Karpas-422 (cell line): ENCODE data around the gene INTS11. TPM values are rescaled to one million over a fixed set of nuclear protein-coding genes. Genes with fewer than 3 reads are reported as not detected.

Experiments used
- DNase-seq: peaks from one replicate; pipeline ENCODE4 v3.0.0-alpha.2; 2015
- H2AFZ ChIP-seq: fragments of 200-600 bp; sonication (generic); 2 replicates; pipeline ENCODE4 v1.6.1; 2014; ENCODE audit warnings: antibody characterized with exemption, low read length, mixed read lengths
- H3K27ac ChIP-seq: fragments of 200-600 bp; sonication (generic); 2 replicates; pipeline ENCODE4 v1.5.1; 2014; ENCODE audit warnings: mild to moderate bottlenecking, low read length, moderate library complexity
- H3K27me3 ChIP-seq: fragments of 200-600 bp; sonication (generic); 2 replicates; pipeline ENCODE4 v1.6.1; 2014; ENCODE audit warnings: low read length, mixed read lengths
- H3K36me3 ChIP-seq: fragments of 200-600 bp; sonication (generic); 2 replicates; pipeline ENCODE4 v1.6.1; 2014; ENCODE audit warnings: low read length, mixed read lengths; ENCODE audit not compliant: insufficient read depth
- H3K4me1 ChIP-seq: fragments of 200-600 bp; sonication (generic); 2 replicates; pipeline ENCODE4 v1.6.1; 2014; ENCODE audit warnings: mild to moderate bottlenecking, low read length, mixed read lengths
- H3K4me2 ChIP-seq: fragments of 200-600 bp; sonication (generic); 2 replicates; pipeline ENCODE4 v1.6.1; 2014; ENCODE audit warnings: low read length, low read depth, mild to moderate bottlenecking; ENCODE audit not compliant: poor library complexity, severe bottlenecking
- H3K4me3 ChIP-seq: fragments of 200-600 bp; sonication (generic); 2 replicates; pipeline ENCODE4 v1.5.1; 2014; ENCODE audit warnings: mild to moderate bottlenecking, antibody characterized with exemption, low read length, mixed read lengths
- H3K79me2 ChIP-seq: fragments of 200-600 bp; sonication (generic); 2 replicates; pipeline ENCODE4 v1.6.1; 2014; ENCODE audit warnings: mild to moderate bottlenecking, low read length, mixed read lengths
- H3K9ac ChIP-seq: fragments of 200-600 bp; sonication (generic); 2 replicates; pipeline ENCODE4 v1.6.0; 2014; ENCODE audit warnings: low read length
- H3K9me2 ChIP-seq: fragments of 200-600 bp; sonication (generic), shearing (Covaris generic); replicated peaks from 2 replicates; pipeline ENCODE4 v1.6.0; 2014; ENCODE audit warnings: mild to moderate bottlenecking, low read length, moderate library complexity; ENCODE audit not compliant: insufficient read depth
- H3K9me3 ChIP-seq: fragments of 300-700, 200-600 bp; sonication (generic); 2 replicates; pipeline ENCODE4 v1.6.1; 2014; ENCODE audit warnings: low read length, mixed read lengths
- H4K20me1 ChIP-seq: fragments of 200-600 bp; sonication (generic); 2 replicates; pipeline ENCODE4 v1.6.1; 2014; ENCODE audit warnings: mild to moderate bottlenecking, antibody characterized with exemption, low read length, low read depth; ENCODE audit not compliant: insufficient read depth
- small RNA-seq: library from RNA; depleted of rRNA; stranded (forward); fragments of <200 nt; gene quantifications from one replicate; pipeline ENCODE3, GENCODE V24; 2014
- total RNA-seq: library from RNA; depleted of rRNA; stranded (reverse); fragments of >200 nt; shearing (Covaris generic); gene quantifications from 2 replicates; pipeline ENCODE4 v1.2.3, GENCODE V29; 2014; ENCODE audit warnings: low replicate concordance; rRNA removed

The INTS11 gene
- total RNA-seq, 1 experiment from 2014 or later, result 69.8 TPM

GRCh38 chr1:1267488-1268283 lies 56.8 kb downstream of the INTS11 start:
- no peaks in the 10 kb centered on the region for H3K9me2 ChIP-seq
- no peak overlapping the region for H3K9ac ChIP-seq
- peaks cover 16% of the 10 kb centered on the region; the same call in 1 of the 2 replicates for H3K36me3 ChIP-seq
- DNase-seq, result no peak
- no peak overlapping the region for H3K4me3 ChIP-seq
- H3K27me3 ChIP-seq, result no peaks in the 10 kb centered on the region
- H3K79me2 ChIP-seq, result peaks cover 52% of the 10 kb centered on the region
- H3K4me1 ChIP-seq, result peaks cover 22% of the 10 kb centered on the region
- H3K4me2 ChIP-seq, result no peak overlapping the region
- H2AFZ ChIP-seq, result no peak overlapping the region
- no peak overlapping the region for H3K27ac ChIP-seq
- H4K20me1 ChIP-seq, result peaks cover 45% of the 10 kb centered on the region; the same call in 1 of the 2 replicates
- no peaks in the 10 kb centered on the region for H3K9me3 ChIP-seq

GRCh38 chr1:1264868-1265272 lies 59.6 kb downstream of the INTS11 start:
- H3K9me3 ChIP-seq, result no peaks in the 10 kb centered on the region
- no peak overlapping the region for H3K27ac ChIP-seq
- DNase-seq, result no peak
- H4K20me1 ChIP-seq, result peaks cover 22% of the 10 kb centered on the region; the same call in 1 of the 2 replicates
- H3K4me3 ChIP-seq, result no peak overlapping the region
- no peak overlapping the region for H2AFZ ChIP-seq
- no peaks in the 10 kb centered on the region for H3K9me2 ChIP-seq
- H3K4me2 ChIP-seq, result no peak overlapping the region
- peaks cover 24% of the 10 kb centered on the region for H3K79me2 ChIP-seq
- H3K4me1 ChIP-seq, result no peaks in the 10 kb centered on the region
- H3K27me3 ChIP-seq, result no peaks in the 10 kb centered on the region
- no peak overlapping the region for H3K9ac ChIP-seq
- H3K36me3 ChIP-seq, result peaks cover 18% of the 10 kb centered on the region

- H3K4me3 ChIP-seq, result no peak overlapping the region
- H4K20me1 ChIP-seq, result peaks cover 19% of the 10 kb centered on the region; the same call in 1 of the 2 replicates
Observed at GRCh38 chr1:1264026-1264425, 60.4 kb downstream of the INTS11 start.

GRCh38 chr1:1262758-1263157 lies 61.7 kb downstream of the INTS11 start:
- Histone ChIP-seq H3K9ac (no peak overlapping the region), H3K4me2 (no peak overlapping the region), H3K36me3 (peaks cover 19% of the 10 kb centered on the region), H3K4me1 (no peaks in the 10 kb centered on the region), H3K27ac (no peak overlapping the region), H3K9me2 (no peaks in the 10 kb centered on the region), H3K79me2 (peaks cover 7% of the 10 kb centered on the region), H3K27me3 (no peaks in the 10 kb centered on the region), H3K4me3 (no peak overlapping the region), H2AFZ (no peak overlapping the region), H3K9me3 (no peaks in the 10 kb centered on the region), H4K20me1 (peaks cover 12% of the 10 kb centered on the region; the same call in 1 of the 2 replicates)
- DNase-seq, result no peak

More at GRCh38 chr1:1264026-1264425, 60.4 kb downstream of the INTS11 start:
- Histone ChIP-seq H3K9ac (no peak overlapping the region), H2AFZ (no peak overlapping the region), H3K9me3 (no peaks in the 10 kb centered on the region), H3K4me2 (no peak overlapping the region), H3K36me3 (peaks cover 19% of the 10 kb centered on the region), H3K9me2 (no peaks in the 10 kb centered on the region), H3K4me1 (no peaks in the 10 kb centered on the region), H3K27ac (no peak overlapping the region), H3K27me3 (no peaks in the 10 kb centered on the region), H3K79me2 (peaks cover 19% of the 10 kb centered on the region)
- no peak for DNase-seq

GRCh38 chr1:1262071-1262470 lies 62.4 kb downstream of the INTS11 start:
- Histone ChIP-seq H3K4me3 (no peak overlapping the region), H3K27me3 (no peaks in the 10 kb centered on the region), H3K9me3 (no peaks in the 10 kb centered on the region), H3K36me3 (peaks cover 14% of the 10 kb centered on the region), H3K4me1 (no peaks in the 10 kb centered on the region), H2AFZ (no peak overlapping the region), H3K9ac (no peak overlapping the region), H3K9me2 (no peaks in the 10 kb centered on the region), H4K20me1 (0 out of 2 replicates have a peak, but pooled peaks cover 8% of the 10 kb centered on the region), H3K27ac (no peak overlapping the region), H3K4me2 (no peak overlapping the region), H3K79me2 (peaks cover under 1% of the 10 kb centered on the region; the same call in 1 of the 2 replicates)
- no peak for DNase-seq

Small RNA genes lying within 50 kb of the gene (small RNA-seq; reads per million reads assigned to genes)
- not detected for gene MIR6726

Other genes with a start within 250 kb of the INTS11 start
- gene C1orf159, start 208.6 kb downstream of the INTS11 start, total RNA-seq, result 10.2 and 10.4 TPM in 2 replicates
- 0.18 TPM in 1 of 2 replicates, not detected in the other for gene TTLL10, start 150.8 kb downstream of the INTS11 start, total RNA-seq
- 0.30 and 0.90 TPM in 2 replicates for gene TNFRSF18, start 118.1 kb downstream of the INTS11 start, total RNA-seq
- gene TNFRSF4, start 110.5 kb downstream of the INTS11 start, total RNA-seq, result not detected in 2 replicates
- 25.6 and 42.0 TPM in 2 replicates for gene SDF4, start 92.7 kb downstream of the INTS11 start, total RNA-seq
- gene B3GALT6, start 92.4 kb downstream of the INTS11 start, total RNA-seq, result 8.6 and 17.7 TPM in 2 replicates
- gene C1QTNF12, start 77.9 kb downstream of the INTS11 start, total RNA-seq, result 2.2 and 2.5 TPM in 2 replicates
- 46.1 and 59.3 TPM in 2 replicates for gene UBE2J2, start 50.8 kb downstream of the INTS11 start, total RNA-seq
- gene SCNN1D, start 44.2 kb downstream of the INTS11 start, total RNA-seq, result 1.2 and 1.4 TPM in 2 replicates
- gene ACAP3, start 16.7 kb downstream of the INTS11 start, total RNA-seq, result 28.1 and 94.6 TPM in 2 replicates
- 14.9 and 45.1 TPM in 2 replicates for gene PUSL1, start 16.1 kb downstream of the INTS11 start, total RNA-seq
- gene CPTP, start 142 bp upstream of the INTS11 start, total RNA-seq, result 35.0 and 74.7 TPM in 2 replicates
- 49.2 and 82.6 TPM in 2 replicates for gene TAS1R3, start 6.6 kb upstream of the INTS11 start, total RNA-seq
- 36.0 and 104 TPM in 2 replicates for gene DVL1, start 24.8 kb upstream of the INTS11 start, total RNA-seq
- not detected in 2 replicates for gene MXRA8, start 33.9 kb upstream of the INTS11 start, total RNA-seq
- gene AURKAIP1, start 50.5 kb upstream of the INTS11 start, total RNA-seq, result 49.1 and 150 TPM in 2 replicates
- gene CCNL2, start 74.7 kb upstream of the INTS11 start, total RNA-seq, result 97.9 and 152 TPM in 2 replicates
- gene MRPL20, start 82.6 kb upstream of the INTS11 start, total RNA-seq, result 136 and 151 TPM in 2 replicates
- not detected in 2 replicates for gene ANKRD65, start 96.6 kb upstream of the INTS11 start, total RNA-seq
- gene VWA1, start 111.0 kb upstream of the INTS11 start, total RNA-seq, result not detected in 2 replicates
- gene ATAD3C, start 125.0 kb upstream of the INTS11 start, total RNA-seq, result 0.51 TPM in 1 of 2 replicates, not detected in the other
- gene ATAD3B, start 147.1 kb upstream of the INTS11 start, total RNA-seq, result 13.9 and 37.2 TPM in 2 replicates
- gene ATAD3A, start 187.5 kb upstream of the INTS11 start, total RNA-seq, result 12.5 and 52.1 TPM in 2 replicates
- gene TMEM240, start 216.0 kb upstream of the INTS11 start, total RNA-seq, result 2.6 TPM in 1 of 2 replicates, not detected in the other